Neural progenitor cell (in vitro differentiated cells): Measurements from ENCODE around the gene CD46.

ENCODE experiments used
- CTCF ChIP-seq: fragments of 200-600 bp; sonication (generic); IDR thresholded peaks from 2 replicates; pipeline ENCODE4 v1.5.1; 2017; ENCODE audit warnings: antibody characterized with exemption, mild to moderate bottlenecking
- EZH2 ChIP-seq: fragments of 200-600 bp; sonication (generic); IDR thresholded peaks from 2 replicates; pipeline ENCODE4 v1.6.1; 2017; ENCODE audit warnings: antibody characterized with exemption, mild to moderate bottlenecking, moderate library complexity

- no peak for TF ChIP-seq CTCF
- no peak for TF ChIP-seq EZH2
Measured at GRCh38 chr1:207807326-207807689, 55.5 kb downstream of the CD46 start.
